HG03097 (cell line): ENCODE measurements around the gene TSPAN15.
A peak's percentile ranks its signal among the peaks of the same experiment; 100 is the strongest.

Source experiments
- ATAC-seq: cut with Tn5 transposase; IDR thresholded peaks from one replicate; pipeline ENCODE4 v1.9.1; 2021; ENCODE audit not compliant: unreplicated experiment, low FRiP score

TSPAN15 gene

DNA sequence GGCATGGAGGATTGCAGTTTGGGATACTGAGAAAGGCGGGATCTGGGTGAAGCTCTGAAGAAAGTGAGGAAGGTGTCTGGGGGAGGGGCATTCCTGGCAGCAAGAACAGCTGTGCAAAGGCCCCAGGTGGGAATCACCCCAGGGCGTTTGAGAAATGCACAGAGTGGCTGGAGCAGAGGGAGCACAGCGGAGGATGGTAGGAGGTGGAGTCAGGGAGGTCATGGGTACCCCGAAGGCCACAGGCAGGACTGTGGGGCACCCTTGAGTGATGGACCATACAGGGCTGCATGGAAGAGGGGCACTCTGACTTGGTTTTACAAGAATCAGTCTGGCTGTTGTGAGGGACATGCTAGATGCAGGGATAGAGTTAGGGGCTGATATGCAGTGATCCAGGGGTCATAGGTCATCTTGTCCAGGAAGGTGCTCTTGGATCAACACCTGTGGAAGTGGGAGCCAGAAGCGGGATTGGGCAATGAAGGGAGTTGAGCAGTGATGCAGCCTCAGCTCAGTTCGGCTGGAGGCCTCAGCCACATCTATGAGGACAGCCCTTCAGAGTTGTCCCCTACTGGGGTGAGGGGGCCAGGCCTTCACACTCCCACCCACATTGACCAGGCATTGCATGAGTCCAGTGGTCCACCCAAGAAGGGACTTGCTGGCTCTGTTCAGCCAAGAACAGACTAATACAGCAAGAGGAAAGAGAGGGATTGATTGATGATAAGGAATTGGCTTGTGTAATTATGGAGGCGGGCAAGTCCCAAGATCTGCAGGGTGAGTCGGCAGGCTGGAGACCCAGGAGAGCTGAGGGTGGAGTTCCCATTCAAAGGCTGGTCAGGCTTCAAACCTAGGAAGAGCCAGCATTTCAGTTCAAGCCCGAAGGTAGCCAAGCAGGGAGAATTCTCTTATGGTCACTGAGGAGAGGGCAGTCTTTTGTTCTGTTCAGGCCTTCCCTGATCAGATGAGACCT is 48.7 kb downstream of the TSPAN15 start:
- no peak for ATAC-seq

DNA sequence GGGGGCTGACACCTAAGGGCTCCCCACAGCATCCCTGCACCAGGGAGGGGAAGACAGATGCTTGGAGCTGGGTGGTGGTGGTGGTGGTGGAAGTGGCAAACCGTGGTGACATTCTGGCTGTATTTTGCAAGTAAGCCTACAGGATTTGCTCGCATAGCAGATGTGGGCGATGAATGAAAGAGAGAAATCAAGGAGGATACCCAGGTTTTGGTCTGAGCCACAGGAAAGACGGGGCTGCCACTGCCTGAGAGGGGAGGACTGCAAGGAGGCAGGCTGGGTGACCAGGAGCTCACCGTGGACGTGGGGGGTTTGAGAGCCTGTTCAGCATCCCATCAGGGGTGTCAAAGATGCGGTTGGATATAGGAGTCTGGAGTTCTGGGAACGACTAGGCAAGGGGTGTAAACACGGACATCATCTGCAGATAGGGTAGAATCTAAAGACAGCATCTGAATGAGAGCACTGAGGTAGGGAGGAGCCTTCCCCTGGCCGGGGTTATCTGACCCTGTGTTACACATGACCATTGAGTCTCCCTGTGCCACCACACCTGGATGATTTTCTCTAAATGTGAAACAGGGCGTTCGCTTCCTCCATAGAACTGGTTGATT is 49.7 kb downstream of the TSPAN15 start:
- no peak for ATAC-seq

DNA sequence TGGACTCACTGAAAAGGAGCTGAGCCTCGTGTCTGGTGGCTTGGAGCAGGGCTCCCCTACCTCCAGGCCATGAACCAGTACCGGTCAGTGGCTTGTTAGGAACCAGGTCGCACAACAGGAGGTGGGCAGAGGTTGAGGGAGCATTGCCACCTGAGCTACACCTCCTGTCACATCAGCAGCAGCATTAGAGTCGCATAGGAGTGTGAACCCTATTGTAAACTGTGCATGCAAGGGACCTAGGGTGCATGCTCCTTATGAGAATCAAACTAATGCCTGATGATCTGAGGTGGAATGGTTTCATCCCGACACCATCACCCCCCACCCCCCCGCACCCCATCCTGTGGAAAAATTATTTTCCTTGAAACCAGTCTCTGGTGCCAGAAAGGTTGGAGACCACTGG is 50.4 kb downstream of the TSPAN15 start:
- ATAC-seq = no peak

DNA sequence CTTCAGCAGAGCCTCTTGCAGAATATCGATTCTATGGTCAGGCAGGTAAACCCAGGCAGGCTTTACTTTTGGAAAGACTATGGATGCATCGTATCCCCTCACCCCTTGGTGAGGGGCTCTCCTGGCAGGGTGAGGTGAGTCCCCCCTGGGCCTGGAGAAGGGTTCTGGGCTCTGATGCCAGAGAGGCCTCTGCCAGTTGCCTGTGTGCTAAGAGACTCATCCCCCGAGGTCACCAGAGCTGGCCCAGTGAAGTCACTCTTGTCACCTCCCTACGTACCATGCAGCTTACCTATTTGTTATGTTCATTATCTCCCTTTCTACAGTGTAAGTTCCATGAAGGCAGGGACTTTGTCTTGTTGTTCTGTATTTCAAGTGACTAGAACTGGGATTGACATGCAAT is 51.3 kb downstream of the TSPAN15 start:
- ATAC-seq = no peak

DNA sequence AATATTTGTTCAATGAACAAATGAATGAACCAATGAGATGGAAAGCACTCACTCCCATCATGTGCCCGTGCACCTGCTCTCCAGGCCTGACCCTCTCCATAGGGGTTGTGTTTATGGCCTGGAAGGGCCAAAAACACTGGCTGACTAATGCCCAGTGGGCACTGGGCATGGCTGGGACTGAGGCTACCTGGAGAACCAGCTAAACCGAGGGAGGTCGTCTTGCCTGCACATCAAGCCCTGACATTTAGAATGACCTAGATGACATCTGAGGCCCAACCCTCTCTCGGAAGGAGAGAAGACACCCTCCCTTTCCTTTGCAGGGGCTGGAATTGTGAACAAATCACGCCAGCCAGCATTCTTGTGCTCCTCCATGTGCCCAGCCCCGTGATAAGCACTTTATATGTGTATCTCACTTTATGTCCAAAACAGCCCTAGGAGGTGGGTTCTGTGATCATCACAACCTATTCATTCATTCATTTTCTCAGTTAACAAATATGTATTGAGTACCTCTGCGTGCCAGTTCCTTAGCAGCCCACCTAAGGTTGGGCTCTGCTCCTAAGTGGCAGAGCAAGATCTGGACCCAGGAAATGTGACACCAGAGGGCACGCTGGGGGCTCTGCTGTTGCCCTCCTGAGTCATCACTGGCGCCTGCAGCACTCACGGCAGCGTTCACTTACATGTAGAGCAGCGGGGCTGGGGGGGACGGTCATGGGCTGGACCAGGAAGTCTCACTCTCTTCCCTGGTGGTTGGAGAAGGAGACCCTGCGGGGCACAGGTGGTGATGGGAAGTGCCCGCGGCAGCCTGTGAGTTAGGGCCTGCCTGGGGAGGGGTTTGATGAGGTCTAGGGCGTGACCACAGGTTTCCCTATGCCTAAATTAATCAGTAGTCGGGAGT is 52.0 kb downstream of the TSPAN15 start:
- no peak for ATAC-seq

DNA sequence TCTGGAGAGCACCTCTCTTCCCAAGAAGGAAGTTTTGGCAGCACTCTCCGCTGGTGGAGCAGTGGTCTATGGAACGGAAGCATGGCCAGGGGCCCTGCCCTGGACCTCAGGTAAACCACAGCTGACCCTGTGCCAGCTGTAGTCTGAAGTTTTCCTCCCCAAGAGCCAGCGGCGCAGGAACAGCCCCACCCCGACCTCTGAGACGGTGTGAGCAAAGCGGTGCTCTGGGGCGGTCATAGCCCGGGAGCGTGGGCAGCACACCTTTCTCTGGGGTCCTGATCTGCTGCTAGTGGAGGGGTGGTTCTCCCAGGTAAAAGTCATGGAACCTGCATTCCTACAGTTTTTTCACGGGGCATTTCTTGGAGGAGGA is 52.6 kb downstream of the TSPAN15 start:
- ATAC-seq = no peak

DNA sequence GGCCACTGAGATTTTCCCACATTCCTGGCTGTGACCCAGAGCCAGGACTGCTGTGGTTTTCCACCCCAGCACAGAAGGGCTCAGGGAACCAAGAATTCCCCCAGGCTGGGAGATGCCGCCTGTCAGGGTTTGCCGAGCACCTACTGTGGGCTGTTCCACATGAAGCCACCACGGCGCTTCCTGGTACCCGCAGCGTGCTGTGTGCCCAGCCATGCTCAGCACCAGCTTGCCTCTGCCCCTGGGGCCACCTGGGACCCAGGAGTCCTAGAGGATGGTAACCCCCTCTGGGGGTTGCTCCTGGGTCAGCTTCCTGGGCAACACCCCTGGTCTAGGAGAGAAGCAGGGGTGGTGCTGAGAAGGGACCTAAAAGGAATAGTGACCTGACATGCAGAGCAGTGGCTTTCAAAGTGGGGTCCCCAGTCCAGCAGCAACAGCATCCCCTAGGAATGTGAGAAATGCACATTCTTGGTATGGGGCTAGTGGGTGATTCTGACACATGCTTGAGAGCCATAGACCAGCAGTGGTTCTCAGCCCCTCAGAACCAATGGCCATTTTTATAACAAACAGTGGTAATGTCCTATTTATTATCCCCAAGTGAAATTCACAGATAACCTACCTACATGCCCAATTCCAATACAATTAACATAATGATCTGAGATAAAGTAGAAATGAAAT is 53.4 kb downstream of the TSPAN15 start:
- ATAC-seq = no peak

DNA sequence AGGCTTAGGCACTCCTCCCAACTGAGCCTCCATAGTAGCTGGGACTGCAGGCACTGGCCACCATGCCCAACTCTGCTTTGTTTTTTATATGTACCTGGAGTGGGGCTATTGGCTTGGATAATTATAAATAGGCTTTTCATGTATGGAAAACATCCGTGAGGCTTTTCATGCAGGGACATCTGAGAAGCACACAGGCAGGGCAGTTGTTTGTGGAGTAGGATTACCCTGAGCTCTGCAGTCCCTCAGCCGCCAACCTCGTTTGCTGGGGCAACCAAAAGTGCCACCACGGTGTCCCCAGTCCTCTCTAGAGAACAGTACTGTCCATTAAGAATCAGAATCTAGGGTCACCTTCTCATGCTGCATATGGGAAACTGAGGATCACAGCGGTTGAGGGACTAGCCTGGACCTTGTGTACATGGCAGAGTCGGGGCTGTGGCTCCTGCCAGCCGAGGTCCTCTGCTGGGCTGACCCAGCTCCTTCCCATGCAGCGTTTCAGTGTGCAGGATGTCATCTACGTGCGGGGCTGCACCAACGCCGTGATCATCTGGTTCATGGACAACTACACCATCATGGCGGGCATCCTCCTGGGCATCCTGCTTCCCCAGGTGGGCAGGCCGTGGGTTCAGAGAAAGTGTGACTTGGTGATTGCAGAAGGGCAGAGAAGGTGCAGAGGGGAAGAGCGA is 54.5 kb downstream of the TSPAN15 start:
- no peak for ATAC-seq

DNA sequence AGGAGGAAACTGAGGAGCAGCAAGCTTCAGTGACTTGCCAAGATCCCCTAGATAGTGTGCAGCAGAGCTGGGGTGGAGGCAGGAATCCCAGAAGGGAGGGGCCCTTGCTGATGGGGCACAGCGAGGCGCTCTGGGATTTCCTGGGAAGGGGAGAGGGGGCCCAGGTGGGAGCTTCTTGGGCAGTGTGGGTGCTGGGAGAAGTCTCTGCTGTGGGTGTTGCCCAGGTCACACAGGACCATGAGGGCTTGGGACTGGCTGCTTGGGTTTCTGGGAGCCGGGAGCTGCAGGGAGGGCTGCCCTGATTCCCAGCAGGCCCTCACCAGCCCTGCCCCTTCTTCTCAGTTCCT is 55.2 kb downstream of the TSPAN15 start:
- ATAC-seq = no peak

DNA sequence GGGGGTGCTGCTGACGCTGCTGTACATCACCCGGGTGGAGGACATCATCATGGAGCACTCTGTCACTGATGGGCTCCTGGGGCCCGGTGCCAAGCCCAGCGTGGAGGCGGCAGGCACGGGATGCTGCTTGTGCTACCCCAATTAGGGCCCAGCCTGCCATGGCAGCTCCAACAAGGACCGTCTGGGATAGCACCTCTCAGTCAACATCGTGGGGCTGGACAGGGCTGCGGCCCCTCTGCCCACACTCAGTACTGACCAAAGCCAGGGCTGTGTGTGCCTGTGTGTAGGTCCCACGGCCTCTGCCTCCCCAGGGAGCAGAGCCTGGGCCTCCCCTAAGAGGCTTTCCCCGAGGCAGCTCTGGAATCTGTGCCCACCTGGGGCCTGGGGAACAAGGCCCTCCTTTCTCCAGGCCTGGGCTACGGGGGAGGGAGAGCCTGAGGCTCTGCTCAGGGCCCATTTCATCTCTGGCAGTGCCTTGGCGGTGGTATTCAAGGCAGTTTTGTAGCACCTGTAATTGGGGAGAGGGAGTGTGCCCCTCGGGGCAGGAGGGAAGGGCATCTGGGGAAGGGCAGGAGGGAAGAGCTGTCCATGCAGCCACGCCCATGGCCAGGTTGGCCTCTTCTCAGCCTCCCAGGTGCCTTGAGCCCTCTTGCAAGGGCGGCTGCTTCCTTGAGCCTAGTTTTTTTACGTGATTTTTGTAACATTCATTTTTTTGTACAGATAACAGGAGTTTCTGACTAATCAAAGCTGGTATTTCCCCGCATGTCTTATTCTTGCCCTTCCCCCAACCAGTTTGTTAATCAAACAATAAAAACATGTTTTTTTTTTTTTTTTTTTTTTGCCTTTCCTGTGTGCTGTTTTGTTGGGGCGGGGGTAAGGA is 55.8 kb downstream of the TSPAN15 start:
- ATAC-seq = no peak

DNA sequence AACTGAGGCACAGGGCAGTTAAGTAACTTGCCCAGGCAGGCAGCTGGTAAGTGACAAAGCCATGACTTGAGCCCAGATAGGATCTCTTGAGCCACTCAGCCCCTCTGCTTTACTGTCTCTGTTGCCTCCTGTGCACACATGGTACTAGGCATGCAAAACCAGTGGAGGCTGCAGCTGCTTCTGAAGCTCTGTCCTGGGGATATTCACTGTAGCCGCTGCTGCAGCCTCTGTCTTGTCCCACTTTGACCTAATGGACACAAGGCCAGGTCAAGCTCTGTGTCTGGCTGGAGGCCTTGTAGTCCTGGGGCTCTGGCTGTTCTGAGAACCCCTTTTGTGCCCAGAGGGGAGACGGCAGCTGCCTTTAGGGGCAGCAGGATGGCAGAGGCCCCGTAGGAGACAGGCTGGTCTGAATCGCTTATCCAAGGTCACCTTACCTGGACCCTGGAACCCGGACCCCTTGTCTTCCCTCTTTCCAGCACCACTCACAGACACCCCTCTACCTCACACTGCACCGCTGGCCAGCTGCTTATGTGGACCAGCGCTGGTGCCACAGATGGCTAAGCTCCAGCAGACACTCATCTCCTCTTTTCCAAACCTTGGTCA is 57.6 kb downstream of the TSPAN15 start:
- no peak for ATAC-seq

DNA sequence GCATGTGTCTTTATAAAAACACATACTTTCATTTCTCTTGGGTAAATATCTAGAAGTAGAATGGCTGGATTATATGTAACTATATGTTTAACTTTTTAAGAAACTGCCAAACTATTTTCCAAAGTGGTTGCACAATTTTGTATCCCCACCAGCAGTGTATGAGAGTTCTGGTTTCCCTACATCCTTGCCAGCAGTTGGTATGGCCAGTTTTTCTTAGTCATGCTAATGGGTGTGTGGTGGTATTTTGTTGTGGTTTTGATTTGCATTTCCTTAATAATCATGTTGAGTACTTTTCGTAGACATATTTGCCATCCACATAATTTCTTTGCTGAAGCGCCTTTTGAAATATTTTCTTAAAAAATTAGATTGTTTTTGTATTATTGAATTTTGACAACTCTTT is 61.6 kb downstream of the TSPAN15 start:
- no peak for ATAC-seq

DNA sequence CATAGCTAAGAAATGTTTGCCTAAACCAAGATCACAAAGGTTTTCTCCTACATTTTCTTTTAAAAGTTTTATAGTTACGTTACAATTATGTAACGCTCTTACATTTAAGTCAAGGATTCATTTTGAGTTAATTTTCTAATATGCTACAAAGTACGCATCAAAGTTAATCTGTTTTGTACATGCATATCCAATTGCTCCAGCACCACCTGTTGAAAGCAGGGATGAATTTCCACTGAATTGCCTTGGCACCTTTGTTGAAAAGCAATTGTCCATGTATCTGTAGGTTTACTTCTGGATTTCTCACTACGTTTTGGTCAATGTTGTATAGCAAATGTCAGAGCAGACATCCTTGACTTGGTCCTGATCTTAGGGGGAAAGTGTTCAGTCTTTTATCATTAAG is 62.4 kb downstream of the TSPAN15 start:
- no peak for ATAC-seq

DNA sequence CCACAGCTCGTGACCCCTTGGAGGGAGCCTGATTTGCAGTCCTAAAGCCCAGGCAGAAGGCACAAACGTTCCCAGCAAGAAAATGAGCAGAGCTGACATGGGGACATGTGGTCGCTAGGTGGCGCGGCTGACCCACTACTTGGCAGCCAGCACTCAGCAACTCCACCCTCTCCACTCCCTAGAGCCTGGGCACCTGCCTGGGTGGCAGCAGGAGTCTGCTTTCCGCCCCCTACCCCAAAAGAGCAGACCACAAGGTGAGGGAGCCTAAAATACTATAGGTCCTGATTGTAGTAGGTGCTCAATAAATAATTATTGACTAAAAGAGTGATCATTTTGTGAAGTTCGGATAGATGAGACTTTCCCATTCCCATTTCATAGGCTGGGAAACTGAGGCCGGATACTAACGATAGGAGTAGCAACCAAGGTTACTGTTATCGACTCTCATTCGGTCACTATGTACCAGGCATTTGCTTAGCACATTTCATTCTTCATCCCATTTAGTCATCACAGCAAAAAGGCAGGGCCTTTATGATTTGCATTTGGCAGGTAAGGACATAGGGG is 64.5 kb downstream of the TSPAN15 start:
- peak; percentile 68 for ATAC-seq

DNA sequence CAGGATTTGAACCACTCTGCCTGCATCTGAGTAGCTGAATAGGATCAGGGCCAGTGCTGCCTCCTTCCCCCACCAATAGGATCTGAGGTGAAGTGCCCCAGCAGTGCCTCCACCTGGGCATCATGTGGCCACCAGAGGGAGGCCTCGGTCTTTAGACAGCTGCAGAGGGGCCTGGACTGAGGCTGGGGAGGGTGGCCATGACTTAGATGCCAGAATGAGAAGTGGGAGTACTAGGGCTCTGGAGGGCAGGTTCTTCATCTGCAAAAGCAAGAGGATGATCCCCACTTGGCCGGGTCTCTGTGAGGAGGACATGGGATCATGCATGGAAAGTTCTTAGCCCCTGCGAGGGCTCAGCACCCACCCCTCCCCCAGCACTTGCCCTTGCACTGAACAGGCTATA is 65.1 kb downstream of the TSPAN15 start:
- ATAC-seq = no peak

DNA sequence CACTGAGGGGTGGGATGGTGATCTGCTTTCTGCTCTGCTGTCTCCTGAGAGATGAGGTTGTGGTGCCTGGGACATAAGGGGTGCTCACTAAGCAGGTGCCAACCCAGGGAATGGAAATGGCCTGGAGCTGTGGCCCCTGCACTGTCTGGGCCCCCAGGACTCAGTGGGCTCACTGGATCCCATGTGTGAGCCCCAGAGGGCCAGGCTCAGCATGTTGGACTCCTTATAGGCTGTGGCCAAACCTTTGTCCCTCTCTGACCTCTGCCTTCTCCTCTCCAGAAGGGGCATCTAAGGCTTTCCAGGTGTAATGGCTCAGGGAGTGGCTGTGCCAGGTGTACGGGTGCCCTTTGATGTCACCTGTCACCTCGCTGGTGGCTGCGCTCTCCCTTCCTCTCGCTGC is 65.5 kb downstream of the TSPAN15 start:
- ATAC-seq = no peak

DNA sequence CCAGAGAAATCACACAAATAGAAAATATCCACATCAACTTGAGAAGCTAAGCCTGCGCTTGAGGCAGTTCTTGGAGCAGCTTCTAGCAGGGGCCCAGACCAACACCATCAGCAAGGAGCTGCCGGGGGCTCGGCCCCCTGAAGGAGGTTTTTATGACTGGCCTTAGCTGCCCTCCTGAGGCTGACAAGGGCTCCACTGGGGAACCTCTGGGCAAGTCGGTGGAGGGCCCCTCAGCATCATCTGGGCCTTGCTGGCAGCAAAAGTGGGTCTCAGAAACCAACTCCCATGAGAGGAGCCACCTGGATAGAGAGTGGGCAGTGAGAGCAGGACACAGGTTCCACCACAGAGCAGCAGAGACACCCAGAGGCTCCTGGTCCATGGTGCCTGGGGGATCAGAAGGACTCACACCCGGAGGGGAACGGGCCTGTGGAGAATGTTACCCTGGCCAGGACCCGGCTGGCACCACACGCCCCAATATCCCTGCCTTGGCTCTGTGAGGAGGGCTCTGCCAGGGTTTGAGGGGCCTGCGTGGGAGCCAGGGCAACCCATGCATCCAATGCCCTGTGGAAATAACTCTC is 66.1 kb downstream of the TSPAN15 start:
- no peak for ATAC-seq

DNA sequence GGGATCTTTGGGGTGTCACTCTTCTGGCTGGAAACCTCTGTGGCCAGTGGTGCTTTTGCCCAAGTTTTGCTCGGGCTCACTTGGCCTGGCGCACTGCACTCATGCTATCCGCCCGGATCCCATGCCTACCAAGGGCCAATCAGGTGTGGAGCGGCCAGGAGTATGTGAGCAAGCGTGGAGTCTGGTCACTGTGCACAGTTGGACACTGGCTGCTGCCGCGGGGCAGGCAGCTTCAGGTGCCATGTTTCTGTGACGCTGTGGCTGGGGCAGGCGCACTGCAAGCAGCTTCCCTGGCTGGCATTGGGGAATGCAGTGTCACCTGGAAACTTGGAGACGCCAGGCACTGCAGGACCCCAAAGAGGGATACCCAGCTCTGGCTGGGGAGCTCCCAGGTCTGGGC is 76.7 kb downstream of the TSPAN15 start:
- ATAC-seq = no peak
